Islet of Langerhans (tissue), 1 donor: ENCODE data around the gene TIMM44.
"Not testable (repeated sequence)": the region's sequence is repeated elsewhere in the genome, so short reads cannot be mapped to it uniquely, and the experiment has no call there.

Source experiments
- FAIRE-seq: peaks from one replicate; lab custom pipeline; 2011; peaks lifted over from hg19 to GRCh38; lab: Jason Lieb, UNC

TIMM44 gene

DNA sequence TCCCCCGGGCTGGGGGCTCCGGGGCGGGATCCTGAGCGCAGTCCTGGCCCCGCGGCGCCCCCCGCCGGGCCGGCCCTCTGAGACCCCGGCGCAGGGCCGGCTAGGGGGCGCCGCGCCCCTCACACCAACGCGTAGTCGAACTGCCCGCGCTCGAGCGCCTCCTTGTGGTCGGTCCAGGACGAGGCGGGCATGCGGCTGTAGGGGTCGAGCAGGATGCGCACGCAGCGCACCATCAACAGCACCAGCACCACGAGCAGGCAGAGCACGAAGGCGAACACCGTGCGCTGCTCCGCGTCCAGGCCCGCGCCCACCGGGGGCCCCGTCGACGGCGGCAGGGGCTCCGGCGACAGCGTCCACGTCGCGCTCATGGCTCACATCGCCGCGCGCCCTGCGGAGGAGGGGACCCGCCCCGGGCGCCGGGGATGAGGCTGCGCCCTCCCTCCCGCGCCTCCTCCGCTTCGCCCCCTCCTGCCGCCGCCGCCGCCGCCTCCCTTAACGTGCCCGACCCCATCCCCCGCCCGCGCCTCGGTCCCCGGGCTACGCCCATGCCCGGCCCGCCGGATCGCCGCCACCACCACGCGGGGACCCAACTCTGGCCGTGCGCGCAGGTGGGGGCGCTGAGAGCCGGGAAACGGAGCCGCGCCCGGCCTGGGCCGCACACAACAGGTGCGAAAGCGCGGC is 18.2 kb downstream of the TIMM44 start:
- FAIRE-seq: no peak

DNA sequence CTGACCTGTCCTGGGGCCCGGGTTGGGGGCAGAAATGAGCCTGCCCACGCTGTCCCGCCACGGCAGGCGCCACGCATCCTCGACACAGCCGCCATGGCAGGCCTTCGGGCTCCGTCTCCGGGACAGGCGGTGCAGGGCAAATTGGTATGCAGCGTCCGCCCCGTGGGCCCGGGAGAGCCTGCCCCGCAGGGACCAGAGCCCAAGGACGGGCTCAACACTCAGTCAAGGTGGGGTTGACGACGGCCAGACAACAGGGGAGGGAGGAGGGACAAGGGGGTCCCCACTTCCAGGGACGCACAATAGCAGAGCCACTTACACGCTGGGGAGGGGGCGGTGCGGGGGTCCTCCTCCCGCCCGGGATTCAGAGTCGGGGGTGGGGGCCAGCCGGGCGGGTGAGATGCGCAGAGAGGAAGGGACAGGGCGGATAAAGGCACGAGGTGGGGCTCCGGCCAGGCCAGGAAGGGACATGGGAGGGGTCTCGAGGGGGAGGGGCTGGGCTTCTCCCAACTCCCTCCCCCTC is 18.8 kb downstream of the TIMM44 start:
- no peak for FAIRE-seq

GRCh38 chr19:7924241-7924640 is 19.2 kb downstream of the TIMM44 start:
- FAIRE-seq: no peak

- FAIRE-seq: no peak
Observed at GRCh38 chr19:7923295-7924191, 19.9 kb downstream of the TIMM44 start.

DNA sequence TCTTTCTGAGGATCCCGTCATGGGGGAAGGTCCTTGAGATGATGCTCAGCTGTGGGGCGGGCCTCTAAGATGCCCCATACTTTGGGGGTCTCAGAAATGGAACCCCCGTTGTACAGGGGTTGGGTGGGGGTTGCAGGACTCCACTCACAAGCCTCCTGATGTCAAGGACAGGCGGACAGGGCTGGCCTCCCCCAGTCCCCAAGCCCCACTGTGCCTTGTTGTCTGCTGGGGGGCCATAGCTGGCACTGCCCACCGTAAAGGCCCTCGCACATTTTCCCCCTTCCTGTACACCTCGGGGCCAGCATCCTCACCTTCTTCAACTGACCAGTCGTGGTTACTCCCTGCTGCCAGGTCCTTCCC is 20.6 kb downstream of the TIMM44 start:
- no peak for FAIRE-seq

GRCh38 chr19:7921967-7922835 is 21.3 kb downstream of the TIMM44 start:
- FAIRE-seq: no peak

- no peak for FAIRE-seq
Observed at GRCh38 chr19:7921302-7921966, 22.0 kb downstream of the TIMM44 start.

- FAIRE-seq: no peak
Observed at GRCh38 chr19:7920519-7921301, 22.8 kb downstream of the TIMM44 start.

GRCh38 chr19:7919610-7920518 is 23.6 kb downstream of the TIMM44 start, which contains the start of gene SNAPC2:
Gene SNAPC2 (plus strand): TSS chr19:7920338. CDS start chr19:7920367, 29 bp downstream.
- no peak for FAIRE-seq

- FAIRE-seq: no peak
Observed at GRCh38 chr19:7918615-7919421, 24.6 kb downstream of the TIMM44 start.

- not testable (repeated sequence) for FAIRE-seq
Observed at GRCh38 chr19:7918062-7918614, 25.3 kb downstream of the TIMM44 start.

DNA sequence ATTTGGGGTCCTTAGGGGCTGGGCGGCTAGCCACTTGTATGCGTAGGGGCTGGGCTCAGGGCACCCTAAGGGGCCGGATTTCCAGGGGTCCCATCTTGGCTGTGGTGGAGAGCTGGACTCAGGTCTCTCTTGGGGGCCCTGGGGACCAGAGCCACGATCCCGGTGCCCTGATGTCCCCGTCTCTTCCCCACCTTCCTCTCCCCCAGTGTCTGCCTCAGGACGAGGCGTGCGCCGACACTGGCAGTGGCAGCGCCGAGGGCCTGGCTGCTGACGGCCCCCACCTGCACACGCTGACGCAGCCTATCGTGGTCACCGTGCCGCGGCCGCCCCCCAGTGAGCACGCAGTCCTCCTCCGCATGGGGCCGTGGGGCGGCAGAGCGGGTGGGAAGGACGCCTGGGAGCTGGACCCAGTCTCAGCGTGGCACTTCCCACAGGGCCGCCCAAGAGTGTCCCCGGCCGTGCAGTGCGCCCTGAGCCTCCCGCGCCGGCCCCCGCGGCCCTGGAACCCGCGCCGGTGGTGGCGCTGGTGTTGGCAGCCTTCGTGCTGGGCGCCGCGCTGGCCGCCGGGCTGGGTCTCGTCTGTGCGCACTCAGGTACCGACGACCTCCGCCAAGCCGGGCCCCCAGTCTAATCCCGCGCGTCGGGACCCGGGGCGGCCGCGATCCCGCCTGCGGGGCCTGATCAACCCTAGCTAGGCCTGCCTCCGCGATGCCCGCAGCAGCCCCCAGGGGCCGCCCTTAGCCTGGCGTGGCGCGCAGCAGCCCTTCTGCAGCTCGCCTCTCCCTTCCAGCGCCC is 26.0 kb downstream of the TIMM44 start:
- FAIRE-seq: no peak

- no peak for FAIRE-seq
Observed at GRCh38 chr19:7916955-7917266, 26.6 kb downstream of the TIMM44 start.

DNA sequence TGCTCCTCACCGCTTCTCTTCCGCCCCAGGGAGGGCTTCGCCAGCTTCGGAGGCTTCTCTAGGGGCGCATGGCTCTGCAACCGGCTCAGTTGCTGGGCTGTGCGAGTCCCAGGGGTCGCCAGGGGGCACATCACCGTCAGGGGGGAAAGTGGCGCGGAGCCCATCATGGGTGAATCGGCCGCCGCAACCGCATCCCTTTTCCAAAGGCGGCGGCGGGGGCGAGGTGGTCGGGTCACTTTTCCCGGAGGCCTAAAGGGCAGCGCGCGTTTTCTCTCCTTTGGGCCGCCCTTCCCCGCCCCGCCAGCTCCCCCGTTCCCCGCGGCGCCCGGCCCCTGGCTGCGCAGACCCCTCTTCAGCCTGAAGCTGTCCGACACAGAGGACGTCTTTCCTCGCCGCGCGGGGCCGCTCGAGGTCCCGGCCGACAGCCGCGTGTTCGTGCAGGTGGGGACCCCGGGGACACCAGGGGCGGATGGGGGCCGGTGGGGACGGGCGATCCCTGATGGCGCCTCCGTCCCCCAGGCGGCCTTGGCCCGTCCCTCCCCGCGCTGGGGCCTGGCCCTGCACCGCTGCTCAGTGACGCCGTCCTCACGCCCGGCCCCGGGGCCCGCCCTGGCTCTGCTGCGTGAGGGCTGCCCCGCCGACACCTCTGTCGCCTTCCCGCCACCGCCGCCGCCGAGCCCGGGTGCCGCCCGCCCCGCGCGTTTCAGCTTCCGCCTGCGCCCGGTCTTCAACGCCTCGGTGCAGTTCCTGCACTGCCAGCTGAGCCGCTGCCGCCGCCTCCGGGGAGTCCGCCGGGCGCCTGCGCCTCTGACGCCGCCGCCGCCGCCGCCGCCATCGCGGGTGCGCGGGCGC is 27.1 kb downstream of the TIMM44 start:
- FAIRE-seq: no peak

DNA sequence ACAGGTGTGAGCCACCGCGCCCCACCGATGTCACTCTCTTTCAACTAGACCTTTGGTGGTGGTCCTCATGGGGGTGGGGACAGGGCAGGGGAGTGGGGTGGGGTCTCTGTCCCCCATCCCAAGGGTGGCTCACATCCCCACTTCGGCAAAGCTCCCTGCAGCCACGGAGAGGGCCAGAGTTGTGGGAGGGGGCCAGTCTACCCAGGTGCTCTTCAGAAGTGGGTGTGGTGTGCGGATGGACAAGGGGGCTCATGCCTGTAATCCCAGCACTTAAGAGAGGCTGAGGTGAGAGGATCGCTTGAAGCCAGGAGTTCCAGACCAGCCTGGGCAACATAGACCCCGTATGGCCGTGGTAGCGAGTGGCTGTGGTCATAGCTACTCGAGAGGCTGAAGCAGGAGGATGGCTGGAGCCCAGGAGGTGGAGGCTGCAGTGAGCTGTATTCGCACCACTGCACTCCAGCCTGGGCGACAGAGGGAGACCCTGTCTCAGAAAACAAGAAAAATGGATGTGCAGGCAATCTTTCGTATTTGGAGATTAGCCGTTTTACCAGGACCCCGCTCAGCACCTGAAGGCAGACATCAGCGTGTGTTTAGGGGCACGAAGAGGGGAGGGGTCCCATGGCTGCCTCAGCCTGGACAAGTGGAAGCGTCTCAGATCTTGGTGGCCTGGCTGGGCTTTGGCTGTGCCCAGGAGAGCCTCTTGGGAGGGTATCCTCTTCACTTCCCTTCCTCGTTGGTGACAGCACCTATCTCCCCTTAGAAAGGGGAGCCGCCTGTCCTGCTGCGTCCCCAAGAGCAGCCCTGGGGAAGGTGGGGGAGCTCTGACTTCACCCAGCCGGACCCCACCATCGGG is 28.0 kb downstream of the TIMM44 start:
- FAIRE-seq: no peak

- FAIRE-seq: no peak
Observed at GRCh38 chr19:7914598-7915045, 28.8 kb downstream of the TIMM44 start, which contains the start of gene TGFBR3L. Gene TGFBR3L (plus strand): TSS chr19:7914830.
